HCT116 (cell line): Measurements from ENCODE around the gene ATG4A. TPM values are rescaled to one million over a fixed set of nuclear protein-coding genes. Genes with fewer than 3 reads are reported as not detected.

ENCODE experiments used
- ATAC-seq: fragments of 200-7000 bp; cut with Tn5 transposase; 2 replicates; pipeline ENCODE4 v1.9.1; 2020; ENCODE audit warnings: mild to moderate bottlenecking, moderate library complexity
- BruUV-seq: library from RNA; stranded (reverse); fragments of 400-500 nt; replicated peaks from 2 replicates; lab custom pipeline; 2021; lab: Mats Ljungman, UMichigan
- CTCF ChIA-PET: fragments of 300-600 bp; sonication (Branson Sonifier 250); formaldehyde crosslinking; loops from one replicate; lab custom pipeline; 2021; ENCODE audit warnings: antibody characterized with exemption; lab: Charles Lee
- POLR2A ChIA-PET: fragments of 300-600, 350-600 bp; sonication (Branson Sonifier 250); formaldehyde crosslinking; loops from one replicate; lab custom pipeline; 2021; ENCODE audit warnings: antibody characterized with exemption; lab: Charles Lee
- RAD21 ChIA-PET, 2 experiments: fragments of 300-600 bp; sonication (Branson Sonifier 250); formaldehyde crosslinking; loops; one replicate each; lab custom pipeline; 2023; ENCODE audit warnings: low total read pairs in 2 of 2; ENCODE audit not compliant: uncharacterized antibody in 2 of 2, unreplicated experiment in 2 of 2, low non-redundant PET in 1 of 2; lab: Charles Lee
- DNase-seq: peaks from one replicate; pipeline ENCODE4 v3.0.0-alpha.2; 2010; ENCODE audit warnings: low read depth, low spot score
- H2AFZ ChIP-seq: fragments of 200-600 bp; shearing (Covaris generic), sonication (generic); 2 replicates; pipeline ENCODE4 v1.6.1; 2017; ENCODE audit warnings: low read depth, mixed run types, mixed read lengths, antibody characterized with exemption, low read length; ENCODE audit not compliant: poor library complexity, severe bottlenecking
- H3K27ac ChIP-seq: 2 replicates; pipeline ENCODE4 v1.5.1; 2012; ENCODE audit warnings: low read depth, low read length
- H3K27me3 ChIP-seq: fragments of 200-600 bp; sonication (generic); 2 replicates; pipeline ENCODE4 v1.6.1; 2016; ENCODE audit warnings: mixed run types, low read length, mixed read lengths; ENCODE audit not compliant: insufficient read depth
- H3K36me3 ChIP-seq, 2 experiments: fragments of 200-500 bp in 1 of 2; fragments of 200-600 bp in 1 of 2; sonication (Bioruptor generic) in 1 of 2; sonication (generic) in 1 of 2; 2 replicates each; pipeline versions ENCODE4 v1.5.1 to v1.6.1; 2014 to 2016; ENCODE audit warnings: low read length in 2 of 2, inconsistent platforms in 1 of 2, mixed read lengths in 1 of 2, mixed run types in 1 of 2; ENCODE audit not compliant: insufficient read depth in 2 of 2, control insufficient read depth in 1 of 2
- H3K4me1 ChIP-seq, 2 experiments: fragments of 200-600 bp in 1 of 2; sonication (generic) in 1 of 2; 2 replicates each; pipeline versions ENCODE4 v1.5.1 to v1.6.1; 2012 to 2017; ENCODE audit warnings: low read length in 2 of 2, inconsistent platforms in 1 of 2, mild to moderate bottlenecking in 1 of 2, mixed read lengths in 1 of 2, mixed run types in 1 of 2, moderate library complexity in 1 of 2; ENCODE audit not compliant: insufficient read depth in 2 of 2, control insufficient read depth in 1 of 2
- H3K4me2 ChIP-seq: fragments of 200-600 bp; sonication (generic); 2 replicates; pipeline ENCODE4 v1.6.1; 2017; ENCODE audit warnings: mixed run types, low read length, mixed read lengths
- H3K4me3 ChIP-seq, 2 experiments: fragments of 200-600 bp in 1 of 2; sonication (generic) in 1 of 2; replicated peaks in 1 of 2; 2 replicates each; pipeline ENCODE4 v1.5.1; 2011 to 2016; ENCODE audit warnings: low read length in 2 of 2, control low read depth in 1 of 2, low read depth in 1 of 2, mild to moderate bottlenecking in 1 of 2, mixed read lengths in 1 of 2, mixed run types in 1 of 2
- H3K79me2 ChIP-seq: fragments of 200-600 bp; sonication (generic); 2 replicates; pipeline ENCODE4 v1.6.1; 2017; ENCODE audit warnings: mild to moderate bottlenecking, mixed run types, low read length, moderate library complexity, mixed read lengths; ENCODE audit not compliant: insufficient read depth
- H3K9ac ChIP-seq: fragments of 200-600 bp; sonication (generic); 2 replicates; pipeline ENCODE4 v1.6.1; 2016; ENCODE audit warnings: low read length, mixed read lengths
- H3K9me2 ChIP-seq: fragments of 200-600 bp; sonication (generic), shearing (Covaris generic); 2 replicates; pipeline ENCODE4 v1.6.1; 2017; ENCODE audit warnings: mixed run types, mild to moderate bottlenecking, moderate library complexity; ENCODE audit not compliant: insufficient read depth
- H3K9me3 ChIP-seq, 2 experiments: fragments of 200-500 bp in 1 of 2; fragments of 200-600 bp in 1 of 2; sonication (Bioruptor generic) in 1 of 2; sonication (generic) in 1 of 2; 2 replicates each; pipeline ENCODE4 v1.6.1; 2014 to 2017; ENCODE audit warnings: low read length in 2 of 2, mixed read lengths in 2 of 2, inconsistent platforms in 1 of 2, low read depth in 1 of 2, mild to moderate bottlenecking in 1 of 2, mixed run types in 1 of 2, moderate library complexity in 1 of 2; ENCODE audit not compliant: control insufficient read depth in 1 of 2, insufficient read depth in 1 of 2
- H4K20me1 ChIP-seq: fragments of 200-600 bp; sonication (generic), shearing (Covaris generic); 2 replicates; pipeline ENCODE4 v1.6.1; 2017; ENCODE audit warnings: mixed run types, mild to moderate bottlenecking, moderate library complexity; ENCODE audit not compliant: insufficient read depth
- CEBPB ChIP-seq: IDR thresholded peaks from 2 replicates; pipeline ENCODE4 v1.6.1; 2012; ENCODE audit warnings: low read depth
- EZH2 ChIP-seq: fragments of 200-600 bp; sonication (generic); IDR thresholded peaks from 2 replicates; pipeline ENCODE4 v1.6.1; 2017; ENCODE audit warnings: antibody characterized with exemption, mixed run types
- FOSL1 ChIP-seq: IDR thresholded peaks from 2 replicates; pipeline ENCODE4 v1.6.1; 2012; ENCODE audit warnings: low read depth
- JUND ChIP-seq: IDR thresholded peaks from 2 replicates; pipeline ENCODE4 v1.6.1; 2012
- POLR2A ChIP-seq: IDR thresholded peaks from 2 replicates; pipeline ENCODE4 v1.7.0; 2011; ENCODE audit warnings: borderline replicate concordance; ENCODE audit not compliant: insufficient read depth, insufficient read length; ENCODE audit errors: extremely low read depth
- SIN3A ChIP-seq: IDR thresholded peaks from 2 replicates; pipeline ENCODE4 v1.6.1; 2012; ENCODE audit warnings: low read depth
- SP1 ChIP-seq: IDR thresholded peaks from 2 replicates; pipeline ENCODE4 v1.6.1; 2012; ENCODE audit warnings: low read depth
- SRF ChIP-seq: IDR thresholded peaks from 2 replicates; pipeline ENCODE4 v1.6.1; 2012; ENCODE audit warnings: low read depth
- ZBTB33 ChIP-seq: IDR thresholded peaks from 2 replicates; pipeline ENCODE4 v1.6.1; 2011; ENCODE audit warnings: mild to moderate bottlenecking, low read length, moderate library complexity; ENCODE audit not compliant: insufficient replicate concordance; ENCODE audit errors: extremely low read depth
- ZNF274 ChIP-seq: fragments of 200-500 bp; sonication (Bioruptor generic); IDR thresholded peaks from 2 replicates; pipeline ENCODE4 v1.6.1; 2014; ENCODE audit warnings: mild to moderate bottlenecking, low read depth, low read length, inconsistent platforms
- intact Hi-C: fragments of 100-400 bp; cut with micrococcal nuclease; formaldehyde crosslinking; loops from 2 replicates; pipeline ENCODE4 v1.10.0; 2022
- total RNA-seq: library from RNA; stranded (reverse); gene quantifications from one replicate; pipeline ENCODE4 v1.2.1, GENCODE V29; 2021; ENCODE audit not compliant: unreplicated experiment
- TF ChIP-seq, protein P1 (sequence below), 3 experiments: fragments of 200-600 bp in 1 of 3; sonication (generic) in 1 of 3; IDR thresholded peaks in 2 of 3; conservative IDR thresholded peaks in 1 of 3; 2 replicates each; pipeline ENCODE4 v1.5.1; 2012 to 2017; ENCODE audit warnings: low read depth in 2 of 3, low read length in 2 of 3, antibody characterized with exemption in 1 of 3, borderline replicate concordance in 1 of 3, control low read depth in 1 of 3, mild to moderate bottlenecking in 1 of 3, mixed read lengths in 1 of 3, mixed run types in 1 of 3, moderate library complexity in 1 of 3; ENCODE audit not compliant: insufficient read depth in 1 of 3

Gene ATG4A
- total RNA-seq, 1 experiment from 2014 or later = 4.1 TPM

- POLR2A ChIA-PET = no interaction called here
- H3K4me3 ChIP-seq = no peak overlapping the region
- TF ChIP-seq, protein P1, sequence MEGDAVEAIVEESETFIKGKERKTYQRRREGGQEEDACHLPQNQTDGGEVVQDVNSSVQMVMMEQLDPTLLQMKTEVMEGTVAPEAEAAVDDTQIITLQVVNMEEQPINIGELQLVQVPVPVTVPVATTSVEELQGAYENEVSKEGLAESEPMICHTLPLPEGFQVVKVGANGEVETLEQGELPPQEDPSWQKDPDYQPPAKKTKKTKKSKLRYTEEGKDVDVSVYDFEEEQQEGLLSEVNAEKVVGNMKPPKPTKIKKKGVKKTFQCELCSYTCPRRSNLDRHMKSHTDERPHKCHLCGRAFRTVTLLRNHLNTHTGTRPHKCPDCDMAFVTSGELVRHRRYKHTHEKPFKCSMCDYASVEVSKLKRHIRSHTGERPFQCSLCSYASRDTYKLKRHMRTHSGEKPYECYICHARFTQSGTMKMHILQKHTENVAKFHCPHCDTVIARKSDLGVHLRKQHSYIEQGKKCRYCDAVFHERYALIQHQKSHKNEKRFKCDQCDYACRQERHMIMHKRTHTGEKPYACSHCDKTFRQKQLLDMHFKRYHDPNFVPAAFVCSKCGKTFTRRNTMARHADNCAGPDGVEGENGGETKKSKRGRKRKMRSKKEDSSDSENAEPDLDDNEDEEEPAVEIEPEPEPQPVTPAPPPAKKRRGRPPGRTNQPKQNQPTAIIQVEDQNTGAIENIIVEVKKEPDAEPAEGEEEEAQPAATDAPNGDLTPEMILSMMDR (IDR thresholded peaks at IDR 0.05 in 2 of 3, conservative IDR thresholded peaks at IDR 0.05 in 1 of 3; ENCODE audit: borderline replicate concordance in 1 of 3, insufficient read depth in 1 of 3, low read depth in 2 of 3, low read length in 2 of 3) = no peak
- no peak for TF ChIP-seq SIN3A
- TF ChIP-seq EZH2 = no peak
- no peak for TF ChIP-seq JUND
- TF ChIP-seq ZNF274 = no peak
- no peak for TF ChIP-seq SRF
- TF ChIP-seq CEBPB = no peak
- no peak for TF ChIP-seq POLR2A
- TF ChIP-seq FOSL1 = no peak
- no peak for TF ChIP-seq SP1
- TF ChIP-seq, all 23 proteins: peak for 0
- H3K9me2 ChIP-seq = no peaks in the 10 kb centered on the region
- H3K4me1 ChIP-seq = no peaks in the 10 kb centered on the region
- no peaks in the 10 kb centered on the region for H3K36me3 ChIP-seq
- H3K27me3 ChIP-seq = no peaks in the 10 kb centered on the region
- H3K27ac ChIP-seq = no peak overlapping the region
- no peak overlapping the region for H3K4me2 ChIP-seq
- ChIA-PET CTCF (no interaction called here), RAD21 (no interaction called here)
- ATAC-seq (no peak), DNase-seq (no peak)
- no TSS peak for BruUV-seq
- H2AFZ ChIP-seq = no peak overlapping the region
- H3K79me2 ChIP-seq = no peaks in the 10 kb centered on the region
- H4K20me1 ChIP-seq = no peaks in the 10 kb centered on the region
- intact Hi-C loops = no loop called here
- H3K9ac ChIP-seq = no peak overlapping the region
- H3K9me3 ChIP-seq = no peaks in the 10 kb centered on the region
Observed at GRCh38 chrX:108049649-108050048, 41.9 kb upstream of the ATG4A start.

GRCh38 chrX:108053218-108053617, 38.4 kb upstream of the ATG4A start:
- RAD21 ChIA-PET = no interaction called here
- Histone ChIP-seq H4K20me1 (no peaks in the 10 kb centered on the region), H3K36me3 (no peaks in the 10 kb centered on the region), H3K79me2 (no peaks in the 10 kb centered on the region), H3K9me3 (no peaks in the 10 kb centered on the region), H3K27me3 (no peaks in the 10 kb centered on the region), H2AFZ (no peak overlapping the region), H3K9me2 (no peaks in the 10 kb centered on the region), H3K4me2 (no peak overlapping the region), H3K27ac (no peak overlapping the region), H3K4me1 (no peaks in the 10 kb centered on the region), H3K4me3 (no peak overlapping the region), H3K9ac (no peak overlapping the region)
- intact Hi-C loops = no loop called here
- no TSS peak for BruUV-seq
- no peak for ATAC-seq
- no peak for TF ChIP-seq ZBTB33
- no peak for TF ChIP-seq FOSL1
- CTCF ChIA-PET = no interaction called here
- DNase-seq = no peak
- POLR2A ChIA-PET = no interaction called here
